Mammary epithelial cell (primary cell): ENCODE measurements around the gene USP40.

ENCODE experiments used
- CTCF ChIP-seq, 2 donors: IDR thresholded peaks in 1 of 2; conservative IDR thresholded peaks in 1 of 2; 2 replicates each; pipeline ENCODE4 v1.5.1; 2011 to 2012; ENCODE audit warnings: inconsistent platforms in 2 of 2, low read length in 2 of 2, mild to moderate bottlenecking in 2 of 2, control low read depth in 1 of 2, low read depth in 1 of 2; ENCODE audit not compliant: insufficient read depth in 1 of 2; ENCODE audit errors: extremely low read depth in 1 of 2
- EZH2 ChIP-seq: IDR thresholded peaks from 2 replicates; pipeline ENCODE4 v1.6.1; 2012; ENCODE audit warnings: low read length, inconsistent platforms, borderline replicate concordance

- TF ChIP-seq EZH2 = no peak
- peak; percentile 48 to 72 for TF ChIP-seq CTCF (conservative IDR thresholded peaks at IDR 0.05 in 1 of 2, IDR thresholded peaks at IDR 0.05 in 1 of 2; ENCODE audit: extremely low read depth in 1 of 2, insufficient read depth in 1 of 2, low read depth in 1 of 2, low read length in 2 of 2)
Measured at GRCh38 chr2:233449081-233449901, 117.3 kb downstream of the USP40 start.
